SU-DHL-6 (cell line): ENCODE data around the gene HPRT1.

ENCODE experiments used
- CTCF ChIP-seq: fragments of 200-600 bp; sonication (generic); IDR thresholded peaks from one replicate; pipeline ENCODE4 v1.5.1; 2017; ENCODE audit warnings: antibody characterized with exemption, mild to moderate bottlenecking, low read length, moderate library complexity; ENCODE audit not compliant: insufficient read depth, poor library complexity, severe bottlenecking
- EZH2phosphoT487 ChIP-seq: fragments of 200-600 bp; sonication (generic), shearing (Covaris generic); conservative IDR thresholded peaks from 2 replicates; pipeline ENCODE4 v1.6.1; 2018; ENCODE audit warnings: mild to moderate bottlenecking, antibody characterized with exemption, low read length, moderate library complexity, mixed read lengths

DNA sequence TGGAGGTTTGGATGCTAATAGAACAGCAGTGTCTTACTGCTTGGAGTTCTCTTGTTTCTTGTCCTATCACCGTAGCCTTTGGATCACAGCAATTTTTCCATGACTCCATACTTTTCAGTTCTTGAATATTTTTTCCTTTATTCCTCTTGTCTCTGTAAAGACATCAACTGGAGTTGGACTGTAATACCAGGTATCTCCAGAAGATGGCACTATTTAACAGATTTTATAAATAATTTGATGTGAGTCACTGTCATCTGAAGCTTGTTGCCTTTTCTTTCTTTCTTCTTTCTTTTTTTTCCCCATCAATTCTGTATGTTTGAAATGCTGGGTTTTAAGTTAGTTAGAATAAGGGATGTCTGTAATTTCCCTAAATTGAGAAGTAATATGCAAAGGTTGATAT lies 24.1 kb downstream of the HPRT1 start:
- TF ChIP-seq CTCF (no peak), EZH2phosphoT487 (no peak)
